ENCODE results near the gene SPOCK2.

The SPOCK2 gene

GRCh38 chr10:72098836-72099599, 10.7 kb upstream of the SPOCK2 start:
- no peaks in the 10 kb centered on the region for H3K27me3 ChIP-seq (ENCODE audit: insufficient read depth, low read depth, severe bottlenecking)
- peaks cover 7% of the 10 kb centered on the region for H3K36me3 ChIP-seq
- H3K4me3 ChIP-seq (ENCODE audit: low read depth, low read length): no peak overlapping the region
- no peak for DNase-seq
- H3K27ac ChIP-seq: peak overlapping the region; percentile 11; the same call in 1 of the 2 replicates
- no peak for TF ChIP-seq CTCF (IDR thresholded peaks at IDR 0.05; ENCODE audit: low read depth, low read length)
- H3K9me3 ChIP-seq (ENCODE audit: severe bottlenecking): no peaks in the 10 kb centered on the region

- no peaks in the 10 kb centered on the region for H3K9me3 ChIP-seq (ENCODE audit: severe bottlenecking)
- no peak overlapping the region for H3K4me3 ChIP-seq (ENCODE audit: low read depth, low read length)
- TF ChIP-seq CTCF (IDR thresholded peaks at IDR 0.05; ENCODE audit: low read depth, low read length): no peak
- DNase-seq: no peak
- H3K36me3 ChIP-seq: peaks cover 7% of the 10 kb centered on the region
- H3K27ac ChIP-seq: no peak overlapping the region
- H3K27me3 ChIP-seq (ENCODE audit: insufficient read depth, low read depth, severe bottlenecking): no peaks in the 10 kb centered on the region
Measured at GRCh38 chr10:72098301-72098835, 10.0 kb upstream of the SPOCK2 start.

- H3K27me3 ChIP-seq (ENCODE audit: insufficient read depth, low read depth, severe bottlenecking): no peaks in the 10 kb centered on the region
- DNase-seq: no peak
- no peak overlapping the region for H3K27ac ChIP-seq
- no peak for TF ChIP-seq CTCF (IDR thresholded peaks at IDR 0.05; ENCODE audit: low read depth, low read length)
- no peak overlapping the region for H3K4me3 ChIP-seq (ENCODE audit: low read depth, low read length)
- no peaks in the 10 kb centered on the region for H3K9me3 ChIP-seq (ENCODE audit: severe bottlenecking)
- H3K36me3 ChIP-seq: peaks cover 5% of the 10 kb centered on the region
Measured at GRCh38 chr10:72097448-72098300, 9.3 kb upstream of the SPOCK2 start.

DNA sequence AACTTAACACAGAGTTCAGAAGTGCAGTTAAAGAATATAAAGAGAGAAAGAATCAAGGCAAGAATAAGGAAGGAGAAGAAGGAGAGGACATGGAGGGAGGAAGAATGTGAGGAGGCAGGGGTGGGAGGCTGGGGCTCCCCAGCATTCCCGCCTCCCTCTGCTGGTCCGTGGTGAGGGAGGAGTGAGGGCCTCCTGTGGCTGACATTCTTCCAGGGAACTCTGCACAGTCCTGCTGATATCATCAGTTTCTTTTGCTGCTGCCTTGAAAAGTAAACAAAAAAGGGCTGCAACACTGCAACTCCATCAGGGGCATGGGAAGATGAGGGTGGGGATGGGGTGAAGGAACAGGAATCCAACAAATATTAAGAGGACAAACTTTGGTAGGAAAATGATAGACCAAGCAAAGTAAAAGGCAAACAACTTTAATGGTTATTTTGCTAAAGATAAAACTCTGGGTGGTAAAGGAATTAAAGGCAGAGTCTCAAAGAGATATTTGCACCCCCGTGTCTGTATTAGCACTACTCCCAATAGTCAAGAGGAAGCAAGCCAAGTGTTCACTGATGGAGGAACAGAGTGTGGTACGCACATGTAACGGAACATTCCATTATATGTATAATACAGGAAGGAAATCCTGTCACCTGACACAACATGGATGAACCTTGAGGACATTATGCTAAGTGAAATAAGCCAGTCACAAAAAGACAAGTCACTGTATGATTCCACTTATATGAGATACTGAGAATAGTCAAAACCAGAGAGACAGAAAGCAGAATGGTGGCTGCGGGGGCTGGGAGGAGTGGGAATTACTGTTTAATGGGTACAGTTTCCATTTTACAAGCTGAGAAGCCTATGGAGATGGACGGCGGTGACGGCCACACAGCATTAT, 8.0 kb upstream of the SPOCK2 start:
- Histone ChIP-seq H3K36me3 (no peaks in the 10 kb centered on the region), H3K9me3 (ENCODE audit: severe bottlenecking) (no peaks in the 10 kb centered on the region), H3K27me3 (ENCODE audit: insufficient read depth, low read depth, severe bottlenecking) (no peaks in the 10 kb centered on the region), H3K4me3 (ENCODE audit: low read depth, low read length) (no peak overlapping the region), H3K27ac (no peak overlapping the region)
- no peak for DNase-seq
- no peak for TF ChIP-seq CTCF (IDR thresholded peaks at IDR 0.05; ENCODE audit: low read depth, low read length)

- no peaks in the 10 kb centered on the region for H3K9me3 ChIP-seq (ENCODE audit: severe bottlenecking)
- H3K36me3 ChIP-seq: no peaks in the 10 kb centered on the region
- no peak for TF ChIP-seq CTCF (IDR thresholded peaks at IDR 0.05; ENCODE audit: low read depth, low read length)
- H3K27ac ChIP-seq: no peak overlapping the region
- no peak for DNase-seq
- H3K27me3 ChIP-seq (ENCODE audit: insufficient read depth, low read depth, severe bottlenecking): no peaks in the 10 kb centered on the region
- no peak overlapping the region for H3K4me3 ChIP-seq (ENCODE audit: low read depth, low read length)
Measured at GRCh38 chr10:72095195-72095594, 6.8 kb upstream of the SPOCK2 start.

All from WERI-Rb-1 (cell line).